Body of pancreas (tissue), 4 donors: ENCODE results near the gene CPNE9. TPM values are rescaled to one million over a fixed set of nuclear protein-coding genes. Genes with fewer than 3 reads are reported as not detected.

Source experiments
- ATAC-seq: fragments of 150-250 bp; one replicate; pipeline ENCODE4 v1.9.1; 2016
- DNase-seq, 4 donors: peaks; one replicate each; pipeline ENCODE4 v3.0.0-alpha.2; 2019
- H3K27ac ChIP-seq, 4 donors: fragments of 200-600 bp; sonication (generic); 1 replicate in 3 of 4; 2 replicates in 1 of 4; pipeline versions ENCODE4 v1.5.1 to v1.6.1; 2016 to 2019; ENCODE audit warnings: mild to moderate bottlenecking in 1 of 4, mixed read lengths in 1 of 4, moderate library complexity in 1 of 4
- H3K27me3 ChIP-seq, 2 donors: fragments of 200-600 bp; sonication (generic); one replicate each; pipeline ENCODE4 v1.6.0; 2016; ENCODE audit warnings: mild to moderate bottlenecking in 1 of 2
- H3K36me3 ChIP-seq, 2 donors: fragments of 200-600 bp; sonication (generic); replicated peaks in 1 of 2; 2 replicates each; pipeline ENCODE4 v1.5.1; 2016; ENCODE audit warnings: low read depth in 2 of 2; ENCODE audit not compliant: insufficient read depth in 1 of 2
- H3K4me1 ChIP-seq: fragments of 200-600 bp; sonication (generic); one replicate; pipeline ENCODE4 v1.6.0; 2016
- H3K4me3 ChIP-seq, 2 donors: fragments of 200-600 bp; sonication (generic); 1 replicate in 1 of 2; 2 replicates in 1 of 2; pipeline ENCODE4 v1.5.1; 2016 to 2019
- H3K9me3 ChIP-seq, 3 donors: fragments of 200-600 bp; sonication (generic); 1 replicate in 2 of 3; 2 replicates in 1 of 3; pipeline ENCODE4 v1.5.1; 2016
- POLR2A ChIP-seq, 3 donors: fragments of 450-650 bp; IDR thresholded peaks; one replicate each; pipeline ENCODE4 v1.6.1; 2016; ENCODE audit warnings: antibody characterized with exemption in 3 of 3, mild to moderate bottlenecking in 2 of 3
- WGBS, 2 donors: methylation state at CpG; one replicate each; pipeline ENCODE4 v1.1.5; 2017; 5-methylcytosine and 5-hydroxymethylcytosine counted together
- intact Hi-C: fragments of 100-400 bp; cut with DNase I; formaldehyde crosslinking; loops from one replicate; pipeline ENCODE4 v1.15.1; 2023
- total RNA-seq, 2 donors: library from RNA; depleted of rRNA; stranded (reverse); fragments of >200 nt; gene quantifications; one replicate each; pipeline ENCODE4 v1.1.0, GENCODE V29; 2016
- TF ChIP-seq, protein P1 (sequence below), 7 experiments: fragments of 450-650 bp in 4 of 7; fragments of 200-600 bp in 3 of 7; sonication (generic) in 3 of 7; IDR thresholded peaks; one replicate each; pipeline ENCODE4 v1.5.1; 2016 to 2019; ENCODE audit warnings: antibody characterized with exemption in 7 of 7

Gene CPNE9, protein sequence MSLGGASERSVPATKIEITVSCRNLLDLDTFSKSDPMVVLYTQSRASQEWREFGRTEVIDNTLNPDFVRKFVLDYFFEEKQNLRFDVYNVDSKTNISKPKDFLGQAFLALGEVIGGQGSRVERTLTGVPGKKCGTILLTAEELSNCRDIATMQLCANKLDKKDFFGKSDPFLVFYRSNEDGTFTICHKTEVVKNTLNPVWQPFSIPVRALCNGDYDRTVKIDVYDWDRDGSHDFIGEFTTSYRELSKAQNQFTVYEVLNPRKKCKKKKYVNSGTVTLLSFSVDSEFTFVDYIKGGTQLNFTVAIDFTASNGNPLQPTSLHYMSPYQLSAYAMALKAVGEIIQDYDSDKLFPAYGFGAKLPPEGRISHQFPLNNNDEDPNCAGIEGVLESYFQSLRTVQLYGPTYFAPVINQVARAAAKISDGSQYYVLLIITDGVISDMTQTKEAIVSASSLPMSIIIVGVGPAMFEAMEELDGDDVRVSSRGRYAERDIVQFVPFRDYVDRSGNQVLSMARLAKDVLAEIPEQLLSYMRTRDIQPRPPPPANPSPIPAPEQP
- not detected for total RNA-seq

DNA sequence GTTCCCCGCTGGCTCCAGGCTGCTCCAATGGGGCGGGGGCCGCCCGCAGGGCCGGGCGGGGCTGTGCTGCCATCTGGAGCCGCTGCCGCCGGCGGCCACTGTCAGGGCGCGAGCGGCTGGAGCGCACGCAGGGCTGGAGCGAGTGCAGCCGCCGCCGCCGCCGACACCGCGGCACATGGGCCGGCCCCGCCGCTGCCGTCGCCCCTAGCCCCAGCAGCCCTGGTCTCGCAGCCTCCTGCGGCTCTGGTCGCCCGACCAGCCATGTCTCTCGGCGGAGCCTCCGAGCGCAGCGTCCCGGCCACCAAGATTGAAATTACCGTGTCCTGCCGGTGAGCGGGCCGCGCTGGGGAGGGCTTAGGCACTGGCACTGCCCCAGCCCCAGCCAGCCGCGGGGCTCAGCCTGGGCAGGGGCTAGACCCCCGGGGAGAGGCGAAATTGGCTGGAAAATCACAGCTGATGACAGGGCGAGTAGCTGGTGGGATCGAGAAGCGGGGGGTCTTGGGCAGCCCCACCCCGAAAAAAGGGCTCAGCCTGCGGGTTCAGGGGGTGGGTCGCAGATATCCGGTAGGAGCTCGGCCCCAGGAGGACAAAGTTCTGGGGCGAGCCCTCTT, at the start of gene CPNE9:
Gene CPNE9, plus strand, starts transcription at position 98 of the 611 bp plus-strand sequence. Its CDS starts 164 bp downstream, at position 262.
- Histone ChIP-seq H3K36me3 (no peaks in the 10 kb centered on the region), H3K27me3 (peaks cover 0 to 5% of the 10 kb centered on the region in 2 donors), H3K4me3 (no peak within 1 kb of the TSS), H3K4me1 (peaks cover 18% of the 10 kb centered on the region), H3K27ac (no peak within 1 kb of the TSS), H3K9me3 (no peaks in the 10 kb centered on the region)
- intact Hi-C loops: no loop called here
- TF ChIP-seq POLR2A (IDR thresholded peaks at IDR 0.05): no peak
- TF ChIP-seq, protein P1, sequence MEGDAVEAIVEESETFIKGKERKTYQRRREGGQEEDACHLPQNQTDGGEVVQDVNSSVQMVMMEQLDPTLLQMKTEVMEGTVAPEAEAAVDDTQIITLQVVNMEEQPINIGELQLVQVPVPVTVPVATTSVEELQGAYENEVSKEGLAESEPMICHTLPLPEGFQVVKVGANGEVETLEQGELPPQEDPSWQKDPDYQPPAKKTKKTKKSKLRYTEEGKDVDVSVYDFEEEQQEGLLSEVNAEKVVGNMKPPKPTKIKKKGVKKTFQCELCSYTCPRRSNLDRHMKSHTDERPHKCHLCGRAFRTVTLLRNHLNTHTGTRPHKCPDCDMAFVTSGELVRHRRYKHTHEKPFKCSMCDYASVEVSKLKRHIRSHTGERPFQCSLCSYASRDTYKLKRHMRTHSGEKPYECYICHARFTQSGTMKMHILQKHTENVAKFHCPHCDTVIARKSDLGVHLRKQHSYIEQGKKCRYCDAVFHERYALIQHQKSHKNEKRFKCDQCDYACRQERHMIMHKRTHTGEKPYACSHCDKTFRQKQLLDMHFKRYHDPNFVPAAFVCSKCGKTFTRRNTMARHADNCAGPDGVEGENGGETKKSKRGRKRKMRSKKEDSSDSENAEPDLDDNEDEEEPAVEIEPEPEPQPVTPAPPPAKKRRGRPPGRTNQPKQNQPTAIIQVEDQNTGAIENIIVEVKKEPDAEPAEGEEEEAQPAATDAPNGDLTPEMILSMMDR (IDR thresholded peaks at IDR 0.05): no peak
- DNase-seq (peak in 1 of 4 donors; percentile 11), ATAC-seq (peak; percentile 43)
- WGBS, 2 donors: 1% methylated on average over 49 of the region's 56 CpGs; no CpG with 5 or more reads in 1 of the 2 donors

DNA sequence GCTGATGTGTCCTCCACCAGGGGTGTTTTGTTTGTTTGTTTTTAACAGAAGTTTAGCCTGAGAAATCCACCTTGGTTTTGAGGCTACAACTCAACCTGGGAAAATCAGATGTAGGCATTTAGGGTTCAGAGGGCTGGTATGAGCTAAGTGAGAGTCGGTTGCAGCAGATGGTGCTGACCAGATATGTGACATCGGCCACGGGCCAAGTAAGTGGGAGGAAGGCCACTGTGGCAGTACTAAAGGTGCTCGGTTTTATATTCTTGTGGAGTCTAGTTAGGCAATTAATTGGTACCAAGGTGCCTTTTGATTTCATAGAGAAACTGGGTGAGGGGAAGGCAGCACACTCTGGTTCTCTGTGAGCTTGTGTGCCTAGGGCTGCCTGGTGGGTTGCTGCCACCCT, 43.8 kb upstream of the CPNE9 start:
- intact Hi-C loops: no loop called here
- DNase-seq (no peak), ATAC-seq (no peak)
- H3K4me1 ChIP-seq: no peaks in the 10 kb centered on the region
- H3K27me3 ChIP-seq: no peaks in the 10 kb centered on the region
- no peak overlapping the region for H3K4me3 ChIP-seq
- WGBS, 2 donors: 91 to 100% methylated on average over 4 of the region's 4 CpGs
- TF ChIP-seq POLR2A (IDR thresholded peaks at IDR 0.05): no peak
- TF ChIP-seq, protein P1 (IDR thresholded peaks at IDR 0.05): no peak
- peaks cover 0 to 21% of the 10 kb centered on the region in 2 donors for H3K36me3 ChIP-seq
- H3K9me3 ChIP-seq: no peaks in the 10 kb centered on the region
- no peak overlapping the region for H3K27ac ChIP-seq

- intact Hi-C loops: no loop called here
- Histone ChIP-seq H3K36me3 (peaks cover 0 to 21% of the 10 kb centered on the region in 2 donors), H3K4me3 (no peak overlapping the region), H3K9me3 (no peaks in the 10 kb centered on the region), H3K27ac (no peak overlapping the region), H3K4me1 (no peaks in the 10 kb centered on the region), H3K27me3 (no peaks in the 10 kb centered on the region)
- no peak for TF ChIP-seq POLR2A (IDR thresholded peaks at IDR 0.05)
- TF ChIP-seq, protein P1 (IDR thresholded peaks at IDR 0.05): no peak
- no peak for ATAC-seq
- 88 to 91% methylated on average over 6 of the region's 6 CpGs for WGBS, 2 donors
- no peak for DNase-seq
Measured at GRCh38 chr3:9660972-9661371, 42.7 kb upstream of the CPNE9 start.

- 93 to 98% methylated on average over 5 of the region's 5 CpGs for WGBS, 2 donors
- H3K36me3 ChIP-seq: peaks cover 0 to 23% of the 10 kb centered on the region in 2 donors
- H3K9me3 ChIP-seq: no peaks in the 10 kb centered on the region
- H3K27me3 ChIP-seq: no peaks in the 10 kb centered on the region
- H3K27ac ChIP-seq: no peak overlapping the region
- DNase-seq: no peak
- peaks cover 5% of the 10 kb centered on the region for H3K4me1 ChIP-seq
- H3K4me3 ChIP-seq: no peak overlapping the region
- no peak for ATAC-seq
- intact Hi-C loops: no loop called here
- TF ChIP-seq, protein P1 (IDR thresholded peaks at IDR 0.05): no peak
- TF ChIP-seq POLR2A (IDR thresholded peaks at IDR 0.05): no peak
Measured at GRCh38 chr3:9664119-9664751, 39.4 kb upstream of the CPNE9 start.
